ENCODE data around the gene ARID4B. TPM values are rescaled to one million over a fixed set of nuclear protein-coding genes. Genes with fewer than 3 reads are reported as not detected.
"Not testable (repeated sequence)": the region's sequence is repeated elsewhere in the genome, so short reads cannot be mapped to it uniquely, and the experiment has no call there.

The ARID4B gene
- total RNA-seq, 1 experiment from 2014 or later: 34.0 TPM

DNA sequence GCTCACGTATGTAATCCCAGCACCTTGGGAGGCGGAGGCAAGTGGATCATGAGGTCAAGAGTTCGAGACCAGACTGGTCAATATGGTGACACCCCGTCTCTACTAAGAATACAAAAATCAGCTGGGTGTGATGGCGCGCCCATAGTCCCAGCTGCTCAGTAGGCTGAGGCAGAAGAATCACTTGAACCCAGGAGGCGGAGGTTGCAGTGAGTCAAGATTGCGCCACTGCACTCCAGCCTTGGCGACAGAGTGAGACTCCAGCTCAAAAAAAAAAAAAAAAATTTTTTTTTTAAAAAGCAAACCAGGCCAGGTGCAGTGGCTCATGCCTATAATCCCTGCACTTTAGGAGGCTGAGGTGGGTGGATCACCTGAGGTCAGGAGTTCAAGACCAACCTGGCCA is 168.7 kb downstream of the ARID4B start:
- no CpG with 5 or more reads among the region's 9 CpGs for WGBS (ENCODE audit: extremely low coverage, insufficient read length, low lambda C conversion rate)
- not testable (repeated sequence) for H3K56ac ChIP-seq (ENCODE audit: insufficient read length, low read depth, low read length); H3K4me1 ChIP-seq (ENCODE audit: insufficient read depth, low read length); H2AK5ac ChIP-seq (ENCODE audit: insufficient read length, low read length); H3K27me3 ChIP-seq (ENCODE audit: insufficient read depth, low read length); H3K4ac ChIP-seq (ENCODE audit: low read depth, low read length); H3K14ac ChIP-seq (ENCODE audit: insufficient read depth, low read length); H2BK120ac ChIP-seq (ENCODE audit: low read depth, low read length, poor library complexity, severe bottlenecking); H3K9me3 Mint-ChIP-seq; H3K79me1 ChIP-seq (ENCODE audit: insufficient read depth, low read depth, low read length, poor library complexity, severe bottlenecking); H4K20me1 ChIP-seq (ENCODE audit: control insufficient read depth, insufficient read depth, insufficient read length); H4K5ac ChIP-seq (ENCODE audit: insufficient read length, low read depth, low read length); H3K18ac ChIP-seq (ENCODE audit: insufficient read length, low read depth, low read length); H2AFZ ChIP-seq (ENCODE audit: low read length); H3K79me2 ChIP-seq (ENCODE audit: insufficient read depth, low read length); H3K9ac ChIP-seq (ENCODE audit: extremely low read depth, insufficient read length, low read length); H2BK12ac ChIP-seq (ENCODE audit: insufficient read length, low read depth, low read length); H2BK5ac ChIP-seq (ENCODE audit: insufficient read length, low read length); H3K27me3 Mint-ChIP-seq (ENCODE audit: low read depth); H4K91ac ChIP-seq (ENCODE audit: insufficient read length, low read depth, low read length); DNase-seq; H3T11ph ChIP-seq (ENCODE audit: low read length); H3K23me2 ChIP-seq (ENCODE audit: insufficient read length, low read depth, low read length, poor library complexity, severe bottlenecking); H3K23ac ChIP-seq (ENCODE audit: insufficient read length, low read depth, low read length); H2BK15ac ChIP-seq (ENCODE audit: low read depth, low read length); H3K9me3 ChIP-seq (ENCODE audit: control insufficient read depth, low read depth, low read length); H4K8ac ChIP-seq (replicated peaks; ENCODE audit: insufficient read length, low read depth, low read length); H3K4me2 ChIP-seq (ENCODE audit: insufficient read depth, insufficient read length, low read length); H2BK20ac ChIP-seq (ENCODE audit: low read depth, low read length, poor library complexity, severe bottlenecking); H3K27ac Mint-ChIP-seq; H3K27ac ChIP-seq (ENCODE audit: insufficient read length, low read depth, low read length)
- Mint-ChIP-seq H3K4me3 (peak overlapping the region; percentile 13 to 99; a peak in 2 of 5 replicates), H3K4me1 (peaks cover 6 to 13% of the 10 kb centered on the region in 2 experiments), H3K36me3 (ENCODE audit: insufficient read depth in 1 of 3, low read depth in 3 of 3) (peaks cover 13 to 28% (median 18%) of the 10 kb centered on the region in 3 experiments)

All from H9 (cell line).